Measurements from ENCODE around the gene C1QTNF6.

The C1QTNF6 gene

DNA sequence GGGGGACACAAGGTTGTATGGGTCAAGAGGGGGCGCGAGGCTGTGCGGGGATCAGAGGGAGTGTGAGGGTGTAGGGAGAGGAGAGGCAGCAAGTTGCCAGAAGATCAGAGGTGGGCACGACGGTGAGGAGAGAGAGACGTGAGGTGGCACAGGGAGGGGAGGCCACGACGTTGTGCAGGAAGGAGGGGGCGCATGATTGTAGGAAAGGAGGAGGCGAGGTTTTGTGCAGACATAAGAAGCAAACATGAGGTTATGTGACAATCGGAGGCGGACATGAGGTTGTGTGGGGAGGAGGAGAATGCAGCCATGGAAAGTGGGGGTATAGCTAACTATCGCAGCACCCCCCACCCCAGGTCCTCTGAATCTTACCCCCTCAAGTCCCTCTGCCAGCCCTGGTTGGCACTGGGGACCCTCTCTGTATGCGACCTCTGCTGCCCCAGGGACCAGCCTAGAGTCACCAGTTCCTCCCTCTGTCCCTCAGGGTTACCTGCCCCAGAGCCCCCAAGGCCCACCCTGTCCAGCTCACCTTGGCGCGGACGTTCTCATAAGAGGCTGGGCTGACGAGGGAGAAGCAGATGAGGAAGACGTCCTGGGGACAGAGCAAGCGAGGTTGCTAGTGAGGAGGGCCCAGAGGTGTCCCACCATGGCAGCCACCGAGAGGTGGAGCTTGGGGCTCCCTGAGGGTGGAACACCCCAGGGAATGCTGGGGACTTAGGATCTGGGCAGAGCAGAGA, 43.5 kb upstream of the C1QTNF6 start:
- no peak for TF ChIP-seq CTCF (IDR thresholded peaks at IDR 0.05)
- no peak for TF ChIP-seq ZFX (IDR thresholded peaks at IDR 0.05; ENCODE audit: borderline replicate concordance)
- H3K27ac ChIP-seq = no peak overlapping the region

DNA sequence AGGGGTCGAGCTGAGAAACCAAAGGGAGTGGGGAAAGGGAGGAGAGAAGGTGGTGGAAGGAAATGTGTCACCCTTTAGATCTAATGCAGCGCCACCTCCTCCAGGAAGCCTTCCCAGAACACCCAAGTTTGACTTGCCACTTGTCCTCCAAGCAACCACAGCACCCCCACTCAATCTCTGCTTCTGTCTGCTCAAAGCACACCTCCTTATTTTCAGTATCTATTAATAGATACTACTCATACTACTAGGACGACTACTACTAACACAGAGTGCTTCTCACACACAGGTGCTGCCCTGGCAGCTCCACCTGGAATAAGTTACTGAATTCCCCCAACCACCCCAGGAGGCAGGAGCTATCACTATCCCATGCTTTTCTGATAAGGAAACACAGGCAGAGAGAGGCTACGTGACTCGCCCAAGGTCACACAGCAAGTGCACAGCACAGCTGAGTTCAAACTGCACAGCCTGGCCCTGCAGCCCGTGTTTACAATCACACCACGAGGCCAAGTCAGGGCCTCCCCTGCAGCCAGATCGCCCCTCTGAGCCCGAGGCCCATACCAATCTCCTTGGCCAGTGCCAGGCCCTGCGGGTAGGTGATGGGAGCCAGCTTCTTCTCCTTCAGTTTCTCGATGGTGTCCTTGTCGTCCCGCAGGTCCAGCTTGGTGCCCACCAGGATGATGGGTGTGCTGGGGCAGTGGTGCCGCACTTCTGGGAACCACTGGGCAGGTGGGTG, 42.8 kb upstream of the C1QTNF6 start:
- no peak overlapping the region for H3K27ac ChIP-seq
- TF ChIP-seq CTCF (IDR thresholded peaks at IDR 0.05) (no peak), ZFX (IDR thresholded peaks at IDR 0.05; ENCODE audit: borderline replicate concordance) (no peak)

DNA sequence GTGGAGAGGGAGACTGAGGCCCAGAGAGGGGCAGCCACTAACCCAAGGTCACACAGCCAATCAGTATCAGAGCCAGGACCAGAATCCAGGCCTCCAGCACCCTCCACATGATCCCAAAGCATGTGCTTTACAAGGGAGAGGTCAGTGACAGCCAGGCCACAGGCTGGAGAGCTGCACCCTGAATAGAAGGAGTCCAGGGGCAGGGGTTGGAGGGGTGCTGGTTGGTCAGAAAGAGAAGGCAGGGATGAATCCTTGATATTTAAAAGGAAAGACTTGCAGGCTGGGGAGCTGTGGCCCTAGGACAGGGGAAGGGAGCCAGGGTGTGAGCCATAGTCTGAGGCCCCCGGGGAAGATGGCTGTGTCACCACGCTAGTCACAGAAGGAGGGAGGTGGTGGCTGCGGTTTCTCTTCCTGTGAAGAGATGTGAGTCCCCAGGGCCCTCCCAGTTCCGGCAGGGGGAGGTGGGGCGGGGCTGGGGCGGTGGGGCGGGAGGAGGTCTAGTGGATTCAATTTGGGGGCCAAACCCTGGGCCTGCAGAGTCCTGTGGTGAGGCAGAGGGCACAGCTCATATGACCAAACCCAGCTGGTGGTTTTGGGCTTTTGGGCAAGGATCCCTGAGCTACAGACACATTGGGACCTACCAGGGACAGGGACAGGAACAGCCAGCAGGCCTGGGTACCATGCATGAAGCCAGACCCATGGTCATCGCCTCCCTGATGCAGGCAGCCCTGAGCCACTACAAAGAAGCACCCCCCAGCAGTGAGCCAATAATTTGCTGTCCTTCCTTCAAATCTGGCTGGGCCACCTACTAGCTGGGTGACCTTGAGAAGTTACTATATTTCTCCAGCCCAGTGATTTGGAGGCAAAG, 42.0 kb upstream of the C1QTNF6 start:
- no peak overlapping the region for H3K27ac ChIP-seq
- TF ChIP-seq ZFX (IDR thresholded peaks at IDR 0.05; ENCODE audit: borderline replicate concordance) (no peak), CTCF (IDR thresholded peaks at IDR 0.05) (no peak)

GRCh38 chr22:37229012-37229804, 41.2 kb upstream of the C1QTNF6 start:
- no peak for TF ChIP-seq CTCF (IDR thresholded peaks at IDR 0.05)
- no peak for TF ChIP-seq ZFX (IDR thresholded peaks at IDR 0.05; ENCODE audit: borderline replicate concordance)
- H3K27ac ChIP-seq = no peak overlapping the region

GRCh38 chr22:37228106-37229011, 40.3 kb upstream of the C1QTNF6 start:
- TF ChIP-seq CTCF (IDR thresholded peaks at IDR 0.05) (no peak), ZFX (IDR thresholded peaks at IDR 0.05; ENCODE audit: borderline replicate concordance) (no peak)
- H3K27ac ChIP-seq = no peak overlapping the region

- TF ChIP-seq CTCF (IDR thresholded peaks at IDR 0.05) (no peak), ZFX (IDR thresholded peaks at IDR 0.05; ENCODE audit: borderline replicate concordance) (no peak)
- H3K27ac ChIP-seq = no peak overlapping the region
Observed at GRCh38 chr22:37226514-37226913, 38.5 kb upstream of the C1QTNF6 start.

All from 22Rv1 (cell line).